ENCODE results near the gene RGS17. TPM values are rescaled to one million over a fixed set of nuclear protein-coding genes. Genes with fewer than 3 reads are reported as not detected.

RGS17 gene
- total and polyA plus RNA-seq, 2 of the 13 experiments (the other 11 are each of a cell fraction or from before 2014, with no cell fraction given) = 0.04 TPM; not detected in 1

- peaks cover 6 to 41% of the 10 kb centered on the region in 2 experiments; a peak in 4 of 5 replicates for H3K27me3 ChIP-seq (ENCODE audit: control insufficient read depth in 1 of 2, insufficient read depth in 2 of 2, low read length in 2 of 2)
- H3K4me1 ChIP-seq (ENCODE audit: insufficient read depth, low read length) = peaks cover 11% of the 10 kb centered on the region
- no peak overlapping the region for H3K4me3 ChIP-seq (replicated peaks in 1 of 3; ENCODE audit: insufficient read depth in 1 of 3, low read depth in 2 of 3, low read length in 3 of 3)
- no peaks in the 10 kb centered on the region for H3K79me2 ChIP-seq (ENCODE audit: insufficient read depth, low read length)
- H3K4me2 ChIP-seq (ENCODE audit: low read depth, low read length) = no peak overlapping the region
- TF ChIP-seq RERE (CRISPR knock-in tag; IDR thresholded peaks at IDR 0.05; ENCODE audit: low read depth) = no peak
- TF ChIP-seq TEF (CRISPR knock-in tag; IDR thresholded peaks at IDR 0.05) = no peak
- no peak for TF ChIP-seq ZNF549 (CRISPR knock-in tag; IDR thresholded peaks at IDR 0.05)
- no peak for TF ChIP-seq PAF1 (CRISPR knock-in tag; IDR thresholded peaks at IDR 0.05)
- TF ChIP-seq NR0B2 (CRISPR knock-in tag; IDR thresholded peaks at IDR 0.05) = no peak
- TF ChIP-seq SAP130 (CRISPR knock-in tag; IDR thresholded peaks at IDR 0.05; ENCODE audit: low read depth) = no peak
- TF ChIP-seq SIN3A (IDR thresholded peaks at IDR 0.05; ENCODE audit: borderline replicate concordance, low read depth, low read length) = no peak
- TF ChIP-seq NFIB (CRISPR knock-in tag; IDR thresholded peaks at IDR 0.05; ENCODE audit: borderline replicate concordance) = no peak
- no peak overlapping the region for H3K9ac ChIP-seq (ENCODE audit: insufficient read depth, low read depth, low read length)
- intact Hi-C loops (cut with micrococcal nuclease; ENCODE audit: unreplicated experiment) = no loop called here
- H4K20me1 ChIP-seq (ENCODE audit: insufficient read depth, low read length) = no peaks in the 10 kb centered on the region
- no peak overlapping the region for H2AFZ ChIP-seq (ENCODE audit: low read length)
- no peaks in the 10 kb centered on the region for H3K9me3 ChIP-seq (ENCODE audit: low read length)
- in situ Hi-C loops (cut with HindIII; ENCODE audit: extremely low pct_ligation_motif_present, low pct_unique_long_range_greater_than_20kb) = no loop called here
- no peaks in the 10 kb centered on the region for H3K36me3 ChIP-seq (replicated peaks in 1 of 2; ENCODE audit: control insufficient read depth in 1 of 2, insufficient read depth in 2 of 2, low read length in 2 of 2)
- ChIA-PET CTCF (ENCODE audit: low intra/inter-chr PET ratio, low total read pairs) (no interaction called here), POLR2A (no interaction called here)
- no peak overlapping the region for H3K27ac ChIP-seq (ENCODE audit: extremely low read length, insufficient read depth, low read length)
- FAIRE-seq (no peak), DNase-seq (ENCODE audit: low spot score) (no peak), ATAC-seq (no peak)
- BruUV-seq (replicated peaks) = no TSS peak
- under 1% methylated on average over 3 of the region's 3 CpGs for WGBS (ENCODE audit: low lambda C conversion rate)
Measured at GRCh38 chr6:153126218-153126617, 4.9 kb downstream of the RGS17 start.
